ENCODE data around the gene LRRN4.

LRRN4 gene

DNA sequence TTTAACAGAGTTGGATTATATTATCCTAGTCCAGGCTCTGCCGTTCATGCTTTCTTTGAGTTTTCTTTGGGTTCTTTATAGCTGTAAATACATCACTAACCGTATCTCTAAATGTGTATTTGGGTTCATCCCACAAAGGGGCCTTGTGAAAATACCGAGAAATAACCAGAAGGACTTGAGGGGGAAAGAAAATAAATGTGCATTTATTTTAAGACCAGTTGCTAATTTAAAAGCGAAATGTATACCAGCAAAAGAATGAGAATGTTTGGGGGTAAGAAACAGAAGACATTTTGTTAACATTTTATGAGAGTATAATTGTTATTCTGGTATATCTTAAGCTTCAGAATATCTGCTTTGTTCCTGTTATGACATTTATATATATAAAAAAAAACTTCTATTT lies 38.9 kb downstream of the LRRN4 start:
- no peak for DNase-seq (ENCODE audit: low spot score)
- TF ChIP-seq, protein P1, sequence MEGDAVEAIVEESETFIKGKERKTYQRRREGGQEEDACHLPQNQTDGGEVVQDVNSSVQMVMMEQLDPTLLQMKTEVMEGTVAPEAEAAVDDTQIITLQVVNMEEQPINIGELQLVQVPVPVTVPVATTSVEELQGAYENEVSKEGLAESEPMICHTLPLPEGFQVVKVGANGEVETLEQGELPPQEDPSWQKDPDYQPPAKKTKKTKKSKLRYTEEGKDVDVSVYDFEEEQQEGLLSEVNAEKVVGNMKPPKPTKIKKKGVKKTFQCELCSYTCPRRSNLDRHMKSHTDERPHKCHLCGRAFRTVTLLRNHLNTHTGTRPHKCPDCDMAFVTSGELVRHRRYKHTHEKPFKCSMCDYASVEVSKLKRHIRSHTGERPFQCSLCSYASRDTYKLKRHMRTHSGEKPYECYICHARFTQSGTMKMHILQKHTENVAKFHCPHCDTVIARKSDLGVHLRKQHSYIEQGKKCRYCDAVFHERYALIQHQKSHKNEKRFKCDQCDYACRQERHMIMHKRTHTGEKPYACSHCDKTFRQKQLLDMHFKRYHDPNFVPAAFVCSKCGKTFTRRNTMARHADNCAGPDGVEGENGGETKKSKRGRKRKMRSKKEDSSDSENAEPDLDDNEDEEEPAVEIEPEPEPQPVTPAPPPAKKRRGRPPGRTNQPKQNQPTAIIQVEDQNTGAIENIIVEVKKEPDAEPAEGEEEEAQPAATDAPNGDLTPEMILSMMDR (IDR thresholded peaks at IDR 0.05; ENCODE audit: extremely low read depth, missing control alignments): no peak

DNA sequence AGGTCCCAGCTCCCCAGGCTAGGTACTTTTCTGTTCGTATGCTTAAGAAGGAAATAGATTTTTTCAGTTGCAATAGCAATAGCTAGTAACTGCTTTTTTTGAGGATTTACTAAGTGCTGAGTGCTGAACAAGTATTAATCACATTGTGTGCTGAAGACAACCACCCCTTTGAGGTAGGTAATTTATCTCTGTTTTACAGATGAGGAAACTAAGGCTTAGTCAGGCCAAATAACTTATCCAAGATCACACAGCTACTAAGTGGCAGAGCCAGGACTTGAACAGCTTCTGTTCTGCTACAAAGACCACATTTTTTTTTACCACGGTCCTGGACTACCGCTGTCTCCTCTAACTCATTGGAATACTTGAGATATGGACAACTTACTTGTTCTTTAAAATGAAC lies 39.8 kb downstream of the LRRN4 start:
- TF ChIP-seq, protein P1 (IDR thresholded peaks at IDR 0.05; ENCODE audit: extremely low read depth, missing control alignments): no peak
- no peak for DNase-seq (ENCODE audit: low spot score)

DNA sequence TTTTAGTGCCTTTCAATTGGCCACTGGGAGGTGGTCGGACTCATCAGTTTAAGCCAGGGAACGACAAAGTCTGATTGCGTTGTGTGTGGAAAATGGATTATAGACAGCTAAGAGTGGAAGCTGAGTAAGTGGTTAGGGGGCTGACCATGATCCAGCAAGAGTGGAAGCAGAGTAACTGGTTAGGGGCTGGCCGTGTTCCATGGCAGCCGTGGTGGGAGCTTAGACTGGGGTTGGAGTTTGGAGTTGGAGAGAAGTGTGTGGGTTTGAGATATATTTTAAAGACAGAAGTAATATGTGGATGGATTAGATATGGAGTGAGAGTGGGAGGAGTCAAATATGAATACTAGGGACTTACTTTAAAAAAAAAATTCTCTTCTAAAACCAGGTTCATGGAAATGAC lies 41.7 kb downstream of the LRRN4 start:
- no peak for DNase-seq (ENCODE audit: low spot score)

DNA sequence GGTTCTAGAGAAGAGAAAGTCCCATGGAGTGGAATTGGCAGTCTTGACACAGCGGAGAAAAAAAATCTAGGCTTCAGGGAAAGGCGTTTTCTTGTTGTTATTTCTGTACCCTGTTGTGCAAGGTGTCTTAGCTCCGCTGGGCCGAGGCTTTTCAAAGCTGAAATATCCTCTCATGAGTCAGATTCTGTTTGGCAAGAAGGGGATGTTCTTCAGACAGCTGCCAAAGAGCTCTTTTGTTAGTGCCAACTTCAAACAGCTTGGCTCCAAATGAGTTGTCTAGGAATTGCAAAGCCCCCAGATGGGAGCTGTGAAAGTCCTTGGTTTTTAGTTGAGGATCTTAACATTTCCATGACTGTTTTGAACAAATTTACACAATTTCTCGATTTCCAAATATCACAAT lies 45.6 kb downstream of the LRRN4 start:
- TF ChIP-seq, protein P1 (IDR thresholded peaks at IDR 0.05; ENCODE audit: extremely low read depth, missing control alignments): no peak
- no peak for DNase-seq (ENCODE audit: low spot score)

More for the DNA sequence above, 41.7 kb downstream of the LRRN4 start:
- TF ChIP-seq, protein P1 (IDR thresholded peaks at IDR 0.05; ENCODE audit: extremely low read depth, missing control alignments): no peak

- TF ChIP-seq, protein P1 (IDR thresholded peaks at IDR 0.05; ENCODE audit: extremely low read depth, missing control alignments): no peak
- no peak for DNase-seq (ENCODE audit: low spot score)
Measured at GRCh38 chr20:6007529-6008103, 46.2 kb downstream of the LRRN4 start.

DNA sequence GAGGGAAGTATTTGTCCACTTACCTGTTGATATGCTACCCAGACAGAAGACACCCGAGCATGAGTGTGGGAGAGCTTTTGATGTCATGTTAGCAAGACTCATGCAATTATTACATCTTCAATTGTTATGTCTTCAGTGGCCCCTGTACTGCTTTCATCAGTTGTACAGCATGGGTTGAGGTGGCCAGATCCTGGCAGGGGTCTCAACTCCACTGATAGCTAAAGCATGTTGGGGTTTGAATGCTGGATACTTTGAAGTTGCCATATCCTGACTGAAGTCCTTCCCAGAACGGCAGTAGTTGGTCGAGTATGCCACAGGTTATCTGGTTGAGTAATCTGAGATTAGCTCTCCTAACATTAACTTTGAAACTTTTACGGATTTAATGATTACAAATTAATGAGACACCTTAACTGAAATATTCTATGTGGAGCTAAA lies 46.7 kb downstream of the LRRN4 start:
- DNase-seq (ENCODE audit: low spot score): no peak
- TF ChIP-seq, protein P1 (IDR thresholded peaks at IDR 0.05; ENCODE audit: extremely low read depth, missing control alignments): no peak

- TF ChIP-seq, protein P1 (IDR thresholded peaks at IDR 0.05; ENCODE audit: extremely low read depth, missing control alignments): no peak
- DNase-seq (ENCODE audit: low spot score): no peak
Measured at GRCh38 chr20:6006603-6006949, 47.3 kb downstream of the LRRN4 start.

Data from GM20000 (cell line).